Measurements from ENCODE around the gene TCAP.

Gene TCAP

DNA sequence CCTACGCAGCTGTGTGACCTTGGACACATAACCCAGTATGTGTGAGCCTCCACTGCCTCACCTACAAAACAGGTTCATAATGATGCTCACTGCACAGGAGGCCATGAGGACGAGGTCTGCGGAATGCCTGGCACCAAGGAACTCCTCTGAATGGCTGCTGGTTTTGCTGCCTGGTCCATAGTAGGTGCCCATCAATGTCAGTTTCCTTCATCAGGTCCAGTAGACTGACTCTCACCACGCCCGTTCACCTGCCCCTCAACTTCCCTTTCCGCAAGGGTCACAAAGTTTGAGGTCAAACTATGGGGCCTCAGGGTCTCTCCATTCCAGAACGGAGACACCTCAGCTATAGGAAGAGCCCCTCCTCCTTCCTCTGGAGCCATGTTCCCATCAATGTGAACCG, 11.9 kb downstream of the TCAP start:
- no peak overlapping the region for H3K4me3 ChIP-seq (replicated peaks; ENCODE audit: low read depth, low read length)
- no peak for DNase-seq (ENCODE audit: extremely low read depth, low read depth)
- TF ChIP-seq, protein P1, sequence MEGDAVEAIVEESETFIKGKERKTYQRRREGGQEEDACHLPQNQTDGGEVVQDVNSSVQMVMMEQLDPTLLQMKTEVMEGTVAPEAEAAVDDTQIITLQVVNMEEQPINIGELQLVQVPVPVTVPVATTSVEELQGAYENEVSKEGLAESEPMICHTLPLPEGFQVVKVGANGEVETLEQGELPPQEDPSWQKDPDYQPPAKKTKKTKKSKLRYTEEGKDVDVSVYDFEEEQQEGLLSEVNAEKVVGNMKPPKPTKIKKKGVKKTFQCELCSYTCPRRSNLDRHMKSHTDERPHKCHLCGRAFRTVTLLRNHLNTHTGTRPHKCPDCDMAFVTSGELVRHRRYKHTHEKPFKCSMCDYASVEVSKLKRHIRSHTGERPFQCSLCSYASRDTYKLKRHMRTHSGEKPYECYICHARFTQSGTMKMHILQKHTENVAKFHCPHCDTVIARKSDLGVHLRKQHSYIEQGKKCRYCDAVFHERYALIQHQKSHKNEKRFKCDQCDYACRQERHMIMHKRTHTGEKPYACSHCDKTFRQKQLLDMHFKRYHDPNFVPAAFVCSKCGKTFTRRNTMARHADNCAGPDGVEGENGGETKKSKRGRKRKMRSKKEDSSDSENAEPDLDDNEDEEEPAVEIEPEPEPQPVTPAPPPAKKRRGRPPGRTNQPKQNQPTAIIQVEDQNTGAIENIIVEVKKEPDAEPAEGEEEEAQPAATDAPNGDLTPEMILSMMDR (IDR thresholded peaks at IDR 0.05; ENCODE audit: low read depth, low read length, missing control alignments): no peak

- no peak overlapping the region for H3K4me3 ChIP-seq (replicated peaks; ENCODE audit: low read depth, low read length)
- no peak for DNase-seq (ENCODE audit: extremely low read depth, low read depth)
- TF ChIP-seq, protein P1 (IDR thresholded peaks at IDR 0.05; ENCODE audit: low read depth, low read length, missing control alignments): no peak
Observed at GRCh38 chr17:39677542-39678339, 12.6 kb downstream of the TCAP start.

- H3K4me3 ChIP-seq (replicated peaks; ENCODE audit: low read depth, low read length): no peak overlapping the region
- no peak for DNase-seq (ENCODE audit: extremely low read depth, low read depth)
- TF ChIP-seq, protein P1 (IDR thresholded peaks at IDR 0.05; ENCODE audit: low read depth, low read length, missing control alignments): no peak
Observed at GRCh38 chr17:39678340-39679116, 13.4 kb downstream of the TCAP start.

- TF ChIP-seq, protein P1 (IDR thresholded peaks at IDR 0.05; ENCODE audit: low read depth, low read length, missing control alignments): no peak
- no peak overlapping the region for H3K4me3 ChIP-seq (replicated peaks; ENCODE audit: low read depth, low read length)
- no peak for DNase-seq (ENCODE audit: extremely low read depth, low read depth)
Observed at GRCh38 chr17:39679521-39680192, 14.5 kb downstream of the TCAP start.

GRCh38 chr17:39683295-39683939, 18.3 kb downstream of the TCAP start:
- DNase-seq (ENCODE audit: extremely low read depth, low read depth): no peak
- H3K4me3 ChIP-seq (replicated peaks; ENCODE audit: low read depth, low read length): no peak overlapping the region
- TF ChIP-seq, protein P1 (IDR thresholded peaks at IDR 0.05; ENCODE audit: low read depth, low read length, missing control alignments): no peak
